Brain microvascular endothelial cell (primary cell): ENCODE data around the gene GRIK3.
"Not testable (repeated sequence)": the region's sequence is repeated elsewhere in the genome, so short reads cannot be mapped to it uniquely, and the experiment has no call there.

Experiments used
- DNase-seq: peaks from one replicate; pipeline ENCODE4 v3.0.0-alpha.2; 2020
- H3K27ac ChIP-seq: fragments of 250-450 bp; sonication (Bioruptor Pico); 2 replicates; pipeline ENCODE4 v1.5.1; 2020; ENCODE audit warnings: mild to moderate bottlenecking, moderate library complexity
- H3K27me3 ChIP-seq: fragments of 250-450 bp; sonication (Bioruptor Pico); replicated peaks from 2 replicates; pipeline ENCODE4 v1.5.1; 2020; ENCODE audit warnings: mild to moderate bottlenecking
- H3K36me3 ChIP-seq: fragments of 250-450 bp; sonication (Bioruptor Pico); replicated peaks from 2 replicates; pipeline ENCODE4 v1.5.1; 2020; ENCODE audit warnings: mild to moderate bottlenecking
- H3K4me3 ChIP-seq: 2 replicates; pipeline ENCODE4 v1.5.1; 2011; ENCODE audit warnings: low read depth, mild to moderate bottlenecking, control low read depth, low read length, moderate library complexity
- CTCF ChIP-seq: IDR thresholded peaks from 2 replicates; pipeline ENCODE4 v1.5.1; 2011; ENCODE audit warnings: low read depth, mild to moderate bottlenecking, moderate library complexity, low read length, control low read depth, inconsistent platforms; ENCODE audit errors: missing control alignments
- in situ Hi-C: cut with HindIII; loops from 2 replicates; pipeline ENCODE4 v1.10.0; 2017; ENCODE audit warnings: low sequenced_read_pairs, low pct_ligation_motif_present

The GRIK3 gene

DNA sequence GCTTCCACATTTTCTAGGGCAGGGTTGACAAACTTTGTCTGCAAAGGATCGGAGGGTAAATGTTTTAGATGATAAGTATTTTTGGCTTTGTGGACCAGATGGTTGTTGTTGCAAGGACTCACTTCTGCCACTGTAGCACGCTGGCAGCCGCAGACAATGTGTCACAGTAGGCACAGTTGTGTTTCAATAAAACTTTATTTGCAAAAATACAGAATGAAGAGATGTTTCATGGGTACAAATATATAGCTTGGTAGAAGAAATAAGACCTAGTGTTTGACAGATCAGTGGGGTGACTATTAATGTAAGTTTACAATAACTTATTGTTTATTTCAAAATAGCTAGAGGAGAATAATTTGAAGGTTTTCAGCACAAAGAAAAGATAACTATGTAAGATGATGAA, 127.8 kb downstream of the GRIK3 start:
- DNase-seq, result no peak
- TF ChIP-seq CTCF, result no peak
- H3K27ac ChIP-seq, result no peak overlapping the region
- in situ Hi-C loops, result no loop called here
- H3K27me3 ChIP-seq, result no peaks in the 10 kb centered on the region
- no peaks in the 10 kb centered on the region for H3K36me3 ChIP-seq
- H3K4me3 ChIP-seq, result no peak overlapping the region

GRCh38 chr1:36905941-36906340, 128.4 kb downstream of the GRIK3 start:
- Histone ChIP-seq H3K36me3 (no peaks in the 10 kb centered on the region), H3K27me3 (no peaks in the 10 kb centered on the region), H3K27ac (no peak overlapping the region), H3K4me3 (no peak overlapping the region)
- TF ChIP-seq CTCF, result no peak
- in situ Hi-C loops, result no loop called here
- no peak for DNase-seq

DNA sequence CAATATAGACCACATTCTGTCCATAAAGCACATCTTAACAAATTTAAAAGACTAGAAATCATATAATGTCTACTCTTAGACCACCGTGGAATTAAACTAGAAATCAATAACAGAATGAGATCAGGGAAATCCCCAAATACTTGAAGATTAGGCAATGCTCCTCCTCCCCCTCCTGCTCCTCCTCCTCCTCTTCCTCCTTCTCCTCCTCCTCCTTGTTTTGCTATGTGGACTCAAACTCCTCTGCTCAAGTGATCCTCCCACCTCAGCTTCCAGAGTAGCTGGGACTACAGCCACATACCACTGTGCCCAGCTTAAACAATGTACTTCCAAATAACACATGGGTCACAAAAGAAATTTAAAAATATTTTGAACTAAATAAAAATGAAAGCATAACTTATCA, 134.2 kb downstream of the GRIK3 start:
- H3K4me3 ChIP-seq, result no peak overlapping the region
- H3K27me3 ChIP-seq, result no peaks in the 10 kb centered on the region
- H3K36me3 ChIP-seq, result no peaks in the 10 kb centered on the region
- in situ Hi-C loops, result no loop called here
- no peak overlapping the region for H3K27ac ChIP-seq
- no peak for DNase-seq
- no peak for TF ChIP-seq CTCF

DNA sequence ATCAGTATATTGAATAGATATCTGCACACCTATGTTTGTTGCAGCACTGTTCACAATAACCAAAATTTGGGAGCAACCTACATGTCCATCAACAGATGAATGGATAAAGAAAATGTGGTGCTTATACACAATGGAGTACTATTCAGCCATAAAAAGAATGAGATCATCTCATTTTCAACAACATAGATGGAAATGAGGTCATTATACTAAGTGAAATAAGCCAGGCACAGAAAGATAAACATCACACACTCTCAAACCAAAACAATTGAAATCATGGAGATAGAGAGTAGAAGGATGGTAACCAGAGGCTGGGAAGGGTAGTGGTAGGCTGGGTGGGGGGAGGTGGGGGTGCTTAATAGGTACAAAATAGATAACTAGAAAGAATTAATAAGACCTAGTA, 136.5 kb downstream of the GRIK3 start:
- DNase-seq, in situ Hi-C loops, H3K4me3 ChIP-seq, H3K27me3 ChIP-seq, H3K36me3 ChIP-seq, H3K27ac ChIP-seq: not testable (repeated sequence)

DNA sequence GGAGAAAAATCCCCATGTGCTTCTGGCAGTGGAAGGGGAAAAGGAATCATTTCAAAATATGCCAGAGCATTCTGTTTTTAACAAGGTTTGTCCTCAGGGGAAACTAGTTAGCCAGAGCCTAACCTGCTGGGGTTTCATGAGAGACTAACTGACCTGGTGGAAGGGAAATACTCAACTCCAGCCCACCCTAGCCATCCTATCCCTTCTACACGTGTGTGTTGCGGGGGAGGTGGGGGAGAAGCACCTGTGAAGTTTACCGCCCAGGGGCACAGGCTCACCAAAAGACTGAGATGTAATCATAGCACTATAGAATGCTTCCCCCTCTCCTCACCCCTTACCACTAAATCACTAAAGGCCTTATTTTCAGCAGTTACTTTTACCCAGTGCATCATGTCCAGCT, 139.5 kb downstream of the GRIK3 start:
- in situ Hi-C loops, result no loop called here
- no peaks in the 10 kb centered on the region for H3K27me3 ChIP-seq
- no peak for TF ChIP-seq CTCF
- no peak overlapping the region for H3K27ac ChIP-seq
- H3K36me3 ChIP-seq, result no peaks in the 10 kb centered on the region
- H3K4me3 ChIP-seq, result no peak overlapping the region
- no peak for DNase-seq

DNA sequence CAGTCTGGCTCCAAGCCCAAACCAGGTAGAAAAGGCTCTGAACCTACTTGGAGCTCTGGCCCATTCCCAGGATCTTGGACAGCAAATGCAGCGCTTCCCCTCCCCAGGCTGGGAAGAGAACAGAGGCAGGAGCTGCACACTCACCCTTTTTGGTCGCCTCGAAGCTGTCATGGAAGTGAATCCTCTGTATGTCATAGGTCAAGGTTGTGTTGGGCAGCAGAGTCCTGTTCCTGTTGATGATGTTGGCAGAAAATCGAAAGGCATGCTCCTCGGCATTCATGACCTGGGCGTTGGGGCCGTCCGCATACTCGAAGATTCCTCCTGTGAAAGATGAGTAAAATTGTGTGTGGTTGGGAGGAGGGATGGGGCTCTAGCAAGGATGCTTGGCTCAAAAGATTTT, 143.5 kb downstream of the GRIK3 start:
- H3K4me3 ChIP-seq, result no peak overlapping the region
- H3K27me3 ChIP-seq, result no peaks in the 10 kb centered on the region
- no peak overlapping the region for H3K27ac ChIP-seq
- no peaks in the 10 kb centered on the region for H3K36me3 ChIP-seq
- in situ Hi-C loops, result no loop called here
- no peak for TF ChIP-seq CTCF
- no peak for DNase-seq
